T-helper 22 cell (primary cell): Measurements from ENCODE around the gene SBK3.
"Not testable (repeated sequence)": the region's sequence is repeated elsewhere in the genome, so short reads cannot be mapped to it uniquely, and the experiment has no call there.

ENCODE experiments used
- DNase-seq: peaks from one replicate; pipeline ENCODE4 v3.0.0-alpha.2; 2020; ENCODE audit warnings: low read depth

SBK3 gene, protein sequence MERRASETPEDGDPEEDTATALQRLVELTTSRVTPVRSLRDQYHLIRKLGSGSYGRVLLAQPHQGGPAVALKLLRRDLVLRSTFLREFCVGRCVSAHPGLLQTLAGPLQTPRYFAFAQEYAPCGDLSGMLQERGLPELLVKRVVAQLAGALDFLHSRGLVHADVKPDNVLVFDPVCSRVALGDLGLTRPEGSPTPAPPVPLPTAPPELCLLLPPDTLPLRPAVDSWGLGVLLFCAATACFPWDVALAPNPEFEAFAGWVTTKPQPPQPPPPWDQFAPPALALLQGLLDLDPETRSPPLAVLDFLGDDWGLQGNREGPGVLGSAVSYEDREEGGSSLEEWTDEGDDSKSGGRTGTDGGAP

DNA sequence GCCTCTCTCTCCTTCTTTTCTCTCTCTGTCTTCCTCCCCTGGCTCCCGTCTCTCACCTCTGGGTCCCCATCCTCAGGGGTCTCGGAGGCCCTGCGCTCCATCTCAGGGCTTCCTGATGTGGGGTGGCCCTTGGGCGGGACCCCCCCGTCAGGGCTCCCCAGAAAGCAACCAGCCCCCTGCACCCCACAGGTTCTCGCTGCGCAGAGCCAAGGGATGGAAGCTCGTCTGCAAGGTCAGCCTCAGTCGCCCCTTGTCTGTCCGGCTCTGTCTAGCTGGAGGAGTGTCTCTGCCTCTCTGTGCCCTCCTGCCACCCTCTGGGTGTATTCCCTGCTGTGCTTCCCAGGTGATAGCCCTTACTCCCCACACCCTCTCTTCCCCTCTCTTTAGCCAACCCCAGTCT is at the start of gene SBK3:
TSS of gene SBK3 (minus strand) at position 101 of the 400 bp plus-strand sequence. CDS start at position 101, 0 bp downstream.
- DNase-seq: no peak

DNA sequence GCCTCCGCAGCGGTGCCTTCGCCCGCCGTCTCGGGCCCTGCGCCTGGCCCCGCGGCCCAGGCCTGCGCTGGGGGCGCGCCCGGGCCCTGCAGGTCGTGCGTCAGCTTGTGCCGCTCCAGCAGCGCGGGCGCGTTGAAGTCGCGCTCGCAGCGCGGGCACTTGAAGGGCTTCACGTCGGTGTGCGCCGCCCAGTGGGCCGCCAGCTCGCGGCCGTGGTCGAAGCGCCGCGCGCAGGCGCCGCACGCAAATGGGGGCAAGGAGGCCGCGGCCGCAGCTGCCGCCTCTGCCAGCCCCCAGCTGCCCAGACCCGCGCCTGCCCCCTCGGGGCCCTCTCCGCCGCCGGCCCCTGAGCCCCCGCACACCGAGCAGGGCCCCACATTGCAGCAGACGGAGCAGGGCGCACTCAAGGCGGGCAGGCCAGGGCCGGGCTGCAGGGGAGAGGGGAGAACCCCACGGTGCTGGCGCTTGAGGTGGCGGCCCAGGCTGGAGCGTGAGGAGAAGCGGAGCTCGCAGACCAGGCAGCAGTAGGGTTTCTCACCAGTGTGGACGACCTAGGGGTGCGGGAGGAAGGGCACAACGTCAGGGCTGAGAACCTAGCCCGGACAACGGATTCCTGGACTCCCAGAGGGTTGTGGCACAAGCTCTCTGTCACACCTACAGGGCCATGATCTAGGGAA is 47.9 kb upstream of the SBK3 start:
- no peak for DNase-seq

DNA sequence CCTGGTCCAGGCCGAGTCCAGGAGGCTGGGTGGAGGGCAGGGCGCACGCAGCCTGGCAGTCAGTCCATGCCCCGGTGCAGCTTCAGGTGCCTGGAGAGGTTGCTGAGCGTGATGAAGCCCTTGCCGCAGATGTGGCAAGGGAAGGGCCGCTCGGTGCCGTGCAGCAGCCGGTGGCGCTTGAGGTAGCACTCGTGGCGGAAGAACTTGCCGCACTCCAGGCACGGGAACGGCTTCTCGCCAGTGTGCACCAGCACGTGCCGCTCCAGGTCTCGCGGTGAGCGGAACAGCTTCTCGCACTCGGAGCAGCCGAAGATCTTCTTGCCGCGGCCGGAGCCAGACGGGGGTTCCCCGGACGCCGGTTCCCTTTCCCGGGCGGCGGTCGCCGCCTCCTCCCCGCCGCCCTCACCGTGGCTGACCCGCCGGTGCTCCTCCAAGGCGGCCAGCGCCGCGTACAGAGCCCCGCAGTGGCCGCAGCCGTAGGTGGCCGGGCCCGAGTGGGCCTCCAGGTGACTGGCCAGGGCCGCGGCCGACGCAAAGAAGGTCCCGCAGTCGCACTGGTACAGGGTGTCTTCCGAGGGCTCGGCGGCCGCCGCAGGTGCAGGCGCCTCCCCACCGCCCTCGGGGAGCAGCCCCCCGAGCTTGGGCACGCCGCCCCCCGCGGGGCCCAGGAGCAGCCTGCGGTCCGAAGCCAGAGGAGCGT is 47.2 kb upstream of the SBK3 start:
- DNase-seq: no peak

DNA sequence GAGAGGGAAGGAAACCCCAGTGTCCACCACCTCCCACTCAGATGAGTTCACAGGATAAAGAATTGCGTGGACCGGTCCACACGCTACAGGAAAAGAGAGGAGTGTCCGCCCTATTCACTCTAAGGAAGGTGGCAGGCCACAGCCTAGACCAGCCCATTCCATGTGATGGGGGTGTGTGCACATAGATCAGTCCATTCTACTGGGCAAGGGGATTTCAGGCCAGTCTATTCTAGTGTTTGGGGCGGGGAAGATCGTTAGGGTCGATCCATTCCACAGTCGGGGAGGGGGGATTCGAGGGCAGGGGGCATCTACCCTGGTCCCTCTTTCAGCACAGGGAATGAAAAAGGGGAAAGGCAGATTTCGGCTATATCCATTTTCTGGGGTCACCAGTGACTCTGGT is 46.2 kb upstream of the SBK3 start:
- DNase-seq: no peak

DNA sequence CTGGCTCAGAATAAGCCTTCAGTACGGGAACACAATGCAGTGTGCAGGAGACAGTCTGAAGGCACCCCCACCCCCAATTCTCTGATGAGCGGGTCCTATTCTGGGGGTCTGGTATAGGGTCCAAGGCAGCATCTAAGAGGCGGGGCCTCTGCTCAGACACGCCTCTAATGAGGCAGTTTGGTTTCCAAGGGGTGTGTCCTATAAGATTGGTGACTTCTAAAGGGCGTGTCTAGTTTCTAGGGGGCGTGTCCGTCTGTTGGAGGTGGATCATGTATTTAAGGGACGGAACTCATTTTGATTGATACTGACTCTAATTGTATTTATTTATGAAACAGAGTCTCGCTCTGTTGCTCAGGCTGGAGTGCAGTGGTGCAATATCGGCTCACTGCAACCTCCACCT is 45.3 kb upstream of the SBK3 start:
- DNase-seq: no peak

DNA sequence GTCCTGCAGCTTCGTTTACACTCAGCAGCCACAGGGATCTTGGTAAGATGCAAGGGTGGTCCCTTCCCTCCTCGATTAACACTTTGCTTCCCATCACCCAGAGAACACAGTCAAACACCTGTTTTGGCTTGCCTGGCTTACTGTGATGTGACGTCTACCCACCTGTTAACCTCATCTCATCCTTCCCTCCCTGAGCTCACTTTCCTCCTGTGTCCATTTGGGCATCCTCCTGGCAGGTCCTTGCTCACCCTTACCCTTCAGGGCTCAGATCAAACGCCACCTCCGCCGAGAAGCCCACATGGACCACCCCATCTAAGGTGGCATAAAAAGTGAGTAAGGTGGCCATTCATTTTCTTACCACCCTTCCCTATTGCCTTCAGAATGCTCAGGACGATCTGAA is 44.8 kb upstream of the SBK3 start:
- DNase-seq: no peak

DNA sequence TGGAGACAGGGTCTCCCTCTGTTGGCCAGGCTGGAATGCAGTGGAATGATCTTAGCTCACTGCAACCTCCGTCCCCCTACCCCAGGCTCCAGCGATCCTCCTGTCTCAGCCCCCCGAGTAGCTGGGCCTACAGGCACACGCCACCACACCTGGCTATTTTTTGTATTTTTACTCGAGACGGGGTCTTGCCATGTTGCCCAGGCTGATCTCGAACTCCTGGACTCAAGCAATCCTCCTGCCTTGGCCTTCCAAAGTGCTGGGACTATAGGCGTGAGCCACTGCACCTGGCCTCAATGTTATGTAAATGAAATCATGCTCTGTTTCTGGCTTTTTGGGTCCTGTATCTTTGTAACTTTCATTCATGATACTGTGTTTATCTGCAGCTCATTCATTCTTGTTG is 43.4 kb upstream of the SBK3 start:
- DNase-seq: no peak

DNA sequence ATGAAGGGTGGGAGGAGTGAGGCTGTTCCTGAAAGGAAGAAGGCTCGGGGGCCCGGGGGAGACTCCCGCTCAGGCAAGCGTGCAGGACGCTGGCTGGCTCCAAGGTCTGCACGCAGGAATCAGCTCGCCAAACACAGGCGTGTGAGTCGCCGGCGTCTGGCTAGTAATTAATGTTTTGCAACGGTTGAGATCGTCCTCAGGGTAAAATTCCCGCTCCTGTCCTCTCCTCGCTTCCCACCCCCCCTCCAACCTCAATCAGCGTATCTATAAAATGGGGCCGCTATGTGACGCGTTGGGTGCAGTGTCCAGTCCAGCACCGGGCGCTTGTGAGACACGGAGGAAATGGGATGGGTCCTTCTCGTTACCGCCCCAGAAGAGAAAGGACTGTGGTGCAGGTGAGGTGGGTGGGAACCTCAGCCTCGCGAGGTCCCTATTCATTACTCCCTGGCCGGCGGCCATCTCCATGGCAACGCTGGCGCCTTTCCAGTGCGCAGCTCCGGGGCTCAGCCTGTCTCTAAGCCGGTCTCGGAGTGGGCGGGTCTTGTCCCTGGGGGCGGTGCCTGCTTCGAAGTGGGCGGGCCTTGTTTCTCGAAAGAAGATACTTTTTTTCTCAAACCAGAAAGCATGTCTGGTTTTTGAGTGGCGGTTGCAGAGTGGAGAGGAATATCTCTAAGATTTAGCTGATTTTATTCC is 41.8 kb upstream of the SBK3 start:
- DNase-seq: peak; percentile 84

DNA sequence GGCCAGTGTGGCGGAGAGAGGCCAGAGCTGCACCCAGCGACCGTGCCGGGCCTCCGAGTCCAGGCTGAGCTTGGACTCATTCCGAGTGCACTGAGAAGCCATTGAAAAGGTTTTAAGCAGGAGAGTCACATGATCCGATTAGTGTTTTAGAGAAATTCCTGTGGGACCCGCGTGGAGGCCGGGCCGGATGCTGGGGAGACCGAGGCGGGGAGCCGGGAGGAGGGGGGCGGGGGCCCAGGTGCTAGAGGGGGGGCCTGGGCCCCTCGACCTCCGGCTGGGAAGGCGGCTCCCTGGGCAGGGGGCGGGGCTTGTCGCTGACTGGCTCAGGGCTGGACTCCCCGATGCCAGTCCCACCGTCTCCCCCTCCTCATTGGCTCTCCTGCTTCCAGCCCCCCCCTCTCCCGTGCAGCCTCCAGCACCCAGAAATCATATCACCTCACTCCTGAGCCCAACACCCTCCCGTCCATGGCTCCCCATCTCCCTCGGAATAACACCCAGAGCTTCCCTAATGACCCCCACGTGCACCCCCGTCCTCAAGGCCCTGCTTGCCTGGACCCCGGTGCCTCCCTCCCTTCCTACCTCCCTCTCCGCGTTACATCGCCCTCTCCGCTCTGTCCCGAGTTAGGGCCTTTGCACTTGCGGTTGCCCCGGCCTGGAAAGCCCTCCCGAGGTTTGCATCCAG is 40.5 kb upstream of the SBK3 start:
- peak; percentile 30 for DNase-seq

DNA sequence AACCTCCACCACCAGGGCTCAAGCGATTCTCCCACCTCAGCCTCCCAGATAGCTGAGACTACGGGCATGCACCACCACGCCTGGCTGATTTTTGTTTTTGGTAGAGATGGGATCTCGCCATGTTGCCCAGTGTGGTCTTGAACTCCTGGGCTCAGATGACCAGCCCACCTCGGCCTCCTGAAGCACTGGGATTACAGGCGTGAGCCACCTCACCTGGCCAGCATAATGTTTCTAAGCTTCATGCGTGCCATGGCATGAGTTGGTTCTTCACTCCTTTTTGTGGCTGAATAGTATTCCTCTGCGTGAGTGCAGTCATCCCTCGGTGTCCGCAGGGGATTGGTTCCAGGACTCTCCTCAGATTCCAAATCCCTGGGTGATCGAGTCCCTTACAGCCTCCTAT is 39.5 kb upstream of the SBK3 start:
- no peak for DNase-seq

DNA sequence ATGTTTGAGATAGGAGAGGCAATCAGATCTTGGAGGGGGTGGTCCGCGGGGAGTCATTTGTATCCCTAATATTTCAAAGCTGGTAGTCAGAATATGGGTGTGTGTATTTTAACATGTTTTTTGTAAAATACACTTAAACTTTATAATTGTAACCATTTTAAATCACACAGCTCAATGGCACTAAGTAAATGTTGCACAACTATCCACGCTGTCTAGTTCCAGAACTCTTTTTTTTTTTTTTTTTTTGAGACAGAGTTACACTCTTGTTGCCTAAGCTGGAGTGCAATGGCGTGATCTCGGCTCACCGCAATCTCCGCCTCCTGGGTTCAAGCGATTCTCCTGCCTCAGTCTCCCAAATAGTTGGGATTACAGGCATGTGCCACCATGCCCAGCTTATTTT is 38.6 kb upstream of the SBK3 start:
- not testable (repeated sequence) for DNase-seq

DNA sequence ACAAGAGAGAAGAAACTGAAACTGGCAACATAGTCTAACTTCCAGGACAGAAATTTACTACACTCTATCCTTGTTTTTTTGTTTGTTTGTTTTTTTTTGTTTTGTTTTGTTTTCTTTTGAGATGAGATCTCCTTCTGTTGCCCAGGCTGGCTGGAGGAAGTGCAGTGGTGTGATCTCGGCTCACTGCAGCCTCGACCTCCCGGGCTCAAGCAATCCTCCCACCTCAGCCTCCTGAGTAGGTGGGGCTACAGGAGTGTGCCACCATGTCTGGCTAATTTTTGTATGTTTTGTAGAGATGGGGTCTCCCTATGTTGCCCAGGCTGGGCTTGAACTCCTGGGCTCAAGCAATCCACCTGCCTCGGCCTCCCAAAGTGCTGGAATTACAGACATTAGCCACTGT is 36.9 kb upstream of the SBK3 start:
- DNase-seq: not testable (repeated sequence)

DNA sequence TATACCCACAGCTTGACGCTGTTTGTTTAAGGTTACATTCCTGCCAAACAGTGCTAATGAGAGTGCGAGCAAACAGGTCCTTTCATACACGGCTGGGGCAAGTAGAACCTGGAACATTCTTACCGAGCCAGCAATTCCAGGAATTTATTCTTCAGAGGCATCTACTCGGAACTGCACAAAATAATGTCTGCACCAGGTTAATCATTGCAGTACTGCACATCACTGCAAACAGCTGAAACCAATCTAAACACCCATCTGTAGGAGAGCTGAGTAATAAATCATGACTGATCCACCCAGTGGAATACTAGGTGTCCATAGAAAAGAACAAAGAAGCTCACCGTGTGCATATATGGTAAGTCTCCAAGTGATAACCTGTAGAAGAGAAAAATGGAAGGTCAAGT is 36.5 kb upstream of the SBK3 start:
- DNase-seq: no peak

DNA sequence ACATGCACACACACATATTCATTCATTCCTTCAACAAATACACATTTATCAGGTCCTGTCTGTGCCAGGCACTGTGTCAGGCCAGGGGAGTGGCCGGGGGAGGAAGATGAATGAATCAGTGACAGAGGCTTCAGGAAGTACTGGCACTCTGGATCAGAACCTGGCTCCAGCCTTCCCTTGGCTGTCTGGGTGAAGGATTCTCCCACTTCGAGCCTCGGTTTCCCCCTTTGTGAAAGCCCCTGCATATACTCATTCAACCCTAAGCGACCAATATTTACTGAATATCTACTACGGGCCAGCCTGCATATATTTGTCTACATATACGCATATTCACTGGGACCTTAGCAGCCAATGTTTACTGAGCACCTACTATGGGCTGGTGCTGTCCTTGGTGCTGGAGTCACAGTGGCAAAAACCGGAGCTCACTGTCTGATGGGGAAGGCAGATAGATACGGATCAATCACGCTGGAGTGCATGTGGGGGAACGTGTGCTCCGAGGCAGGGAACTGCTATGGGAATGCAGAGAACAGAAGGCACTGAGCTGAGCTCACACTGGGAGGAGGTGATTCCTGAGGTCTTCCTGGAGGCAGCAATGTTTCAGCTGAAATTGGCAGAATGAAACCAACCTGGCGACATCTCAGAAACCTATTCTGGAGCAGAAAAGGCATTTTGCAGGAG is 35.9 kb upstream of the SBK3 start:
- no peak for DNase-seq

DNA sequence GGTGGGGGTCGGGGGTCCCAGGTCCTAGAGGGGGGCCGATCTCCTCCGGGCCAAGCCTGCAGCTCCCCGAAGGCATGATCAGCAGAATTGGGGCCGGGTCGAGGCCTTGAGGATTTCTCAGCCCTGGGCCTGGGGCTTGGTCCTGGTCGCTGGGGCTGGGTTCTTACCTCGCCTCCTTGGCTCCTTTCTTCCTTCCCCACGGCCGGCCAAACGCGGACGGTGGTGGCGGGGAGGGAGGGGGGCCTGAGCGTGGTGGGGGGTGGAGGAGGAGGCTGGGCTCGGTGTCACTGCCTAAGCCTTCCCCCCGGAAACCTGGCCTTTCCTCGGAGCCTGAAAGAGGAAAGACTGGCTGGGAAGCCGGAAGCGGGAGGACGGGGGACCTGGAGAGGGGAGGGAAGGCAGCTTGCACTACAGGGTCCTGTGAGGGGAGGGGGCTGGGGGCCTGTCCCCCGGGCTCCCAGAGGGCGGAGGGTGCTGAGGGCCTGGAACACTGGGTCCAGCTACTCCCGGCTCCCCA is 35.3 kb upstream of the SBK3 start, which contains the start of gene ZNF579:
TSS of gene ZNF579 (minus strand) at position 221 of the 517 bp plus-strand sequence. CDS start 1,209 bp downstream, outside the sequence.
- peak; percentile 39 for DNase-seq

DNA sequence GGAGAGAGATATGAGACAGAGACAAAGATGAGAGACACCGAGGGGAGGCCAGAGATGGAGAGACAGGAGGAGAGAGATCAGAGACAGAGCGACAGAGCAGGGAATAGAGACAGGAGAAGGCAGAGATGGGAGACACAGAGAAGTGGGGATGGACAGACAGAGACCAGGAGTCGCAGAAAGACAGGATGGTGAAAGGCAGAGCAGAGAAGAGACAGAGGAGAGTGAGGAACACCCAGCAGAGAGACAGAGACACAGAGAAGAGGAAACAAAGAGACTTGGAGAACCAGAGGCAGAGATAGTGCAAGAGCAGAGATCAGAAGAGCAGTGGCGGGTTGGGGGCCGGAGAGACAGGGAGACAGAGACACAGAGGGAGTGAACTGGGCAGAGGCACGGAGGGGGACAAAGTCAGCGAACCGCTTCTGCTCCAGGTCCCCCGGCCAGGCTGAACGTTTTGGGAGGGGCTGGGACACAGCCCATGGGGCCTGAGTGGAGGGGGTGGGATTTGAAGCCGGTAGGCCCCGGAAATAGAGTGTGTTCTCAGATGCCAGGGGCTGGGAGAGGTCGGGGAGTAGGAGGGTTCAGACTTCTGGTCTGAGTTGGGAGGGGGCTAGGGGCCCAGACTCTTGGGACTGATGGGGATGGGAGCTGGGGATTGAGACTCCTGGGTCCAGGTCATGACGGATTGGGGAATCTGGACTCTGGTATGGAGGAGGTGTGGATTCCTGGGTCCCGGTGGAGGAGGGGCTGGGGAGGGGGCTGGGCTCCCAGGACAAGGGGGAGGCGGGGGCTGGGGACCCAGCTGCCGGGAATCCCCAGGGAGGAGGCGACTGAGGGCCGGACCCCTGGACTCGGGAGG is 34.7 kb upstream of the SBK3 start:
- DNase-seq: no peak

DNA sequence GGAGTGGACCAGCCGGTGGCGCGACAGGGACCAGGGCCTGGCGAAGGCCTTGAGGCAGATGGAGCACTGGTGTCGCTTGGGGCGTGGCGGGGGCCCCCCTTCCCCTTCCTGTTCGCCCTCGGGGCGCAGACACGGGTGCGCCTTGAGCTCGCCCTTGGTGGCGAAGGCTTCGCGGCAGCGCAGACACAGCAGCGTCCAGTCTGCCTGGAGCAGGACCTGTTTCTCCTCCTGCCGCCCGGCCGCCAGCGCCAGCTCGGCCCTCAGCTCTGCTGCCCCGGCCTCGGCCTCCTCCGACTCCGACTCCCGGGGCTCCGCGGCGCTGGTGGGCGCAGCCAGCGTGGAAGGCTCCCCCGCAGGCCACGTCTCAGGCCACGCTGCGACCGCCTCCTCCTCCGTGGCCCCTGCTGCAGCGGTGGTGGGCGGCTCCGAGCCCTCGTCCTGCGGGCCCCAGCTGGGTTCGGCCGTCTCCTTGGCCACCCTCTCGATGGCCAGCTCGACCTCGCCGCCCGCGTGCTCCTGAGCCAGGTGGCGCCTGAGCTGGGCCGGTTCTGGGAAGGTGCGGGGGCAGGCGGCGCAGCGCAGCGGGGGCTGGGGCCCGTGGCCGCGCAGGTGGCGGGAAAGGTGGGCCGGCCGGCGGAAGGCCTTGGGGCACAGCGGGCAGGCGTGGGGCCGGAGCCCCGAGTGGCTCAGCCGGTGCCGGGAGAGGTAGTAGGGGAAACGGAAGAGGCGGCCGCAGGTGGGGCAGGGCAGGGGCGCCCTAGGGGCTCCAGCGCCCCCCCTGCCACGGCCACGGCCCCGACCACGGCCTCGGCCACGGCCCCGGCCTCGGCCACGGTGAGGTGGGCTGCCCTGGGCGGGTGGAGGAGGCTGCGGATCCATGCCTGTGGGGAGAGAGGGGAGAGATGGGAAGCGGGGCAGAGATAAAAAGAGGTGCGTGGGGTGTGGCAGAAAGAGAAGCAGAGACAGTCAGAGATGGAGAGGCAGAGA is 33.7 kb upstream of the SBK3 start:
- DNase-seq: no peak

DNA sequence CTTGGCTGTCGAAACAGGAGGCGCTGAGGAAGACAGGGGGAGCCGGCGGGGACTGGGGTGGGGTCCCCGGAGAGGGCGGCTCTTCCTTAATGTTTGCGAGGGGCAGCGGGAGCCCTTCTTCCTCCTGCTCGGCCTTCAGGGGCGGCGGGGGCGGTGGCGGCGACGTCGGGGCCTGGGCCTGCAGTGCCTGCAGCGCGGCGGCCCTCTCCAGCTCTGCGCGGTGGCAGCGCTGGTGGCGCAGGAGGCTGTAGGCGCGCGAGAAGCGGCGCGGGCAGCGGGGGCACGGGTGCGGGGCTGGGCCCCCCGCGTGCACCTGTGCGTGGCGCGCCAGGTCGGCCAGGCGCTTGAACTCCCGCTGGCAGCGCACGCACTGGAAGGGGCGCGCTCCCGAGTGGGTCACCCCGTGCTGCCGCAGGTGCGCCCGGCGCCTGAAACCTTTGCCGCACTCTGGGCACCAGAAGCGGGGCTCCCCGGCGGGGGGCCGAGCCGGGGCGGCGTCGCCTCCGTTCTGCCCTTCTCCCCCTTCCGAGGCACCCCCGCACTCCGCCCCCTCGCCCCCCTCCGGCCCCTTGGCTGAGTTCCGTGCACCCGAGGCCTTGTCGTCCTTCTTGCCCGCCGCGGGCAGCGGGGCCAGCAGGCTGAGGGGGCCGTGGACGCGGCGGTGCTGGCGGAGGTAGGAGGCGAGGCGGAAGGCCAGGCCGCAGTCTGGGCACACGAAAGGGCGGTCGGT is 32.9 kb upstream of the SBK3 start:
- no peak for DNase-seq
